ENCODE results near the gene LIPN.

- TF ChIP-seq CTCF (IDR thresholded peaks at IDR 0.05 in 8 of 11, conservative IDR thresholded peaks at IDR 0.05 in 3 of 11) (no peak), POLR2AphosphoS5 (IDR thresholded peaks at IDR 0.05) (no peak)
Measured at GRCh38 chr10:88730864-88731263, 29.0 kb upstream of the LIPN start.
